ENCODE data around the gene PMEPA1.

PMEPA1 gene

GRCh38 chr20:57614490-57615444, 95.0 kb downstream of the PMEPA1 start:
- in situ Hi-C loops (cut with MboI; ENCODE audit: low sequenced_read_pairs) = loop anchor here (25.0 kb wide), 2 partner anchors 227 to 573 kb away; partner anchors contain the start of gene RBM38

- in situ Hi-C loops (cut with MboI; ENCODE audit: low sequenced_read_pairs) = loop anchor here (25.0 kb wide), 2 partner anchors 226 to 574 kb away; partner anchors contain the start of gene RBM38
Measured at GRCh38 chr20:57613481-57613921, 96.3 kb downstream of the PMEPA1 start.

- in situ Hi-C loops (cut with MboI; ENCODE audit: low sequenced_read_pairs) = loop anchor here (25.0 kb wide), 2 partner anchors 226 to 574 kb away; partner anchors contain the start of gene RBM38
Measured at GRCh38 chr20:57612916-57613315, 96.9 kb downstream of the PMEPA1 start.

GRCh38 chr20:57612436-57612835, 97.4 kb downstream of the PMEPA1 start:
- in situ Hi-C loops (cut with MboI; ENCODE audit: low sequenced_read_pairs) = loop anchor here (25.0 kb wide), 2 partner anchors 225 to 575 kb away; partner anchors contain the start of gene RBM38

- in situ Hi-C loops (cut with MboI; ENCODE audit: low sequenced_read_pairs) = loop anchor here (25.0 kb wide), 2 partner anchors 224 to 576 kb away; partner anchors contain the start of gene RBM38
Measured at GRCh38 chr20:57611586-57612311, 98.1 kb downstream of the PMEPA1 start.

GRCh38 chr20:57610261-57610952, 99.4 kb downstream of the PMEPA1 start:
- in situ Hi-C loops (cut with MboI; ENCODE audit: low sequenced_read_pairs) = loop anchor here (25.0 kb wide), 2 partner anchors 223 to 577 kb away; partner anchors contain the start of gene RBM38

- in situ Hi-C loops (cut with MboI; ENCODE audit: low sequenced_read_pairs) = loop anchor here (25.0 kb wide), 2 partner anchors 223 to 577 kb away; partner anchors contain the start of gene RBM38
Measured at GRCh38 chr20:57609842-57610167, 100.0 kb downstream of the PMEPA1 start.

- in situ Hi-C loops (cut with MboI; ENCODE audit: low sequenced_read_pairs) = loop anchor here (25.0 kb wide), 2 partner anchors 222 to 578 kb away; partner anchors contain the start of gene RBM38
Measured at GRCh38 chr20:57609086-57609841, 100.6 kb downstream of the PMEPA1 start.

GRCh38 chr20:57608516-57608915, 101.3 kb downstream of the PMEPA1 start:
- in situ Hi-C loops (cut with MboI; ENCODE audit: low sequenced_read_pairs) = loop anchor here (25.0 kb wide), 2 partner anchors 221 to 579 kb away; partner anchors contain the start of gene RBM38

GRCh38 chr20:57605878-57606277, 103.9 kb downstream of the PMEPA1 start:
- in situ Hi-C loops (cut with MboI; ENCODE audit: low sequenced_read_pairs) = loop anchor here (25.0 kb wide), 2 partner anchors 219 to 581 kb away; partner anchors contain the start of gene RBM38

GRCh38 chr20:57605045-57605444, 104.8 kb downstream of the PMEPA1 start:
- in situ Hi-C loops (cut with MboI; ENCODE audit: low sequenced_read_pairs) = loop anchor here (25.0 kb wide), 2 partner anchors 218 to 582 kb away; partner anchors contain the start of gene RBM38

GRCh38 chr20:57603120-57603519, 106.7 kb downstream of the PMEPA1 start:
- in situ Hi-C loops (cut with MboI; ENCODE audit: low sequenced_read_pairs) = loop anchor here (25.0 kb wide), 2 partner anchors 216 to 584 kb away; partner anchors contain the start of gene RBM38

GRCh38 chr20:57601737-57602136, 108.1 kb downstream of the PMEPA1 start:
- in situ Hi-C loops (cut with MboI; ENCODE audit: low sequenced_read_pairs) = loop anchor here (25.0 kb wide), 2 partner anchors 214 to 586 kb away; partner anchors contain the start of gene RBM38

GRCh38 chr20:57601211-57601570, 108.6 kb downstream of the PMEPA1 start:
- in situ Hi-C loops (cut with MboI; ENCODE audit: low sequenced_read_pairs) = loop anchor here (25.0 kb wide), 2 partner anchors 214 to 586 kb away; partner anchors contain the start of gene RBM38

GRCh38 chr20:57600320-57601210, 109.2 kb downstream of the PMEPA1 start:
- in situ Hi-C loops (cut with MboI; ENCODE audit: low sequenced_read_pairs) = loop anchor here (25.0 kb wide), 2 partner anchors 213 to 587 kb away; partner anchors contain the start of gene RBM38

- in situ Hi-C loops (cut with MboI; ENCODE audit: low sequenced_read_pairs) = loop anchor here (10.0 kb wide), 1 partner anchor 514 kb away; no protein-coding TSS in a partner anchor
Measured at GRCh38 chr20:57598491-57598890, 111.3 kb downstream of the PMEPA1 start.
